HTERT RPE-1 (cell line): ENCODE measurements around the gene LGALS9.
"Not testable (repeated sequence)": the region's sequence is repeated elsewhere in the genome, so short reads cannot be mapped to it uniquely, and the experiment has no call there.

ENCODE experiments used
- in situ Hi-C: fragments of 300-500 bp; cut with MboI; formaldehyde crosslinking; loops from 4 replicates; pipeline ENCODE4 v1.14.3; 2020; ENCODE audit warnings: low sequenced_read_pairs

Gene LGALS9

GRCh38 chr17:27670791-27671590, 40.0 kb downstream of the LGALS9 start:
- in situ Hi-C loops: no loop called here

DNA sequence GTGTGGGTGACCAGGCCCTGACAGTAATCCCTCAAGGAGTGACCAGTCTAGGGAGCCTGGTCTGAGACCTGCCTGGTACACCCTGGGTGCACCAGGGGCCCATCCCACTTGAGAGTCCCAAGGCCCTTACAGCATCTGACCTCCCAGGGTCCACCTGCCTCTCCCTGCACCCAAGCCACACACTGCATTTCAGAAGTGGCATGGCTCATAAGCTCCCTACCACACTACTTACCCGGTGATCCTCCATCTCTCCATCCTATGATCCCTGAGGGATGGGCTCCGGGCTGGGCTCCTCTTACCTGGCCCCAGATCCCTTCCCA, 40.6 kb downstream of the LGALS9 start:
- in situ Hi-C loops: no loop called here

GRCh38 chr17:27671977-27672480, 41.0 kb downstream of the LGALS9 start:
- in situ Hi-C loops: not testable (repeated sequence)

- in situ Hi-C loops: no loop called here
Measured at GRCh38 chr17:27674335-27674734, 43.3 kb downstream of the LGALS9 start.

DNA sequence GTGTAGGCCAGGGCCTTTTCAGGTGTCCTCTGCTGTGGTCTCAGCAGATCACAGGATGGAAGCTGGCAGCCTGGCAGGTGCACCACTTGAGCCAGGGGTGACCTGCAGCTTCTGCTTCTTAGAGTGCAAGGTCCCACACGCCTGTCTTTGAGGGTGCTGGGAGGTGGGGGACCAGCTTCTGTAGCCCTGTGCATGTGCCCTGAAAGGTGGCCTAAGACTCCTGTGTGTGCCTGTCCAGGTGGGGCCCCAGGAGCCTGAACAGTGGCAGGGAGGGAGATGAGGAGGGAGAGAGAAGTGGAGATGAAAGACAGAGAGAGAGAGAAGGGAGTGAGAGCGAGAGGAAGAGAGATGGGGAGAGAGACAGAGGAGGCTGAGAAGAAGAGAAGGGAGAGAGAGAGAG, 46.2 kb downstream of the LGALS9 start:
- in situ Hi-C loops: no loop called here

DNA sequence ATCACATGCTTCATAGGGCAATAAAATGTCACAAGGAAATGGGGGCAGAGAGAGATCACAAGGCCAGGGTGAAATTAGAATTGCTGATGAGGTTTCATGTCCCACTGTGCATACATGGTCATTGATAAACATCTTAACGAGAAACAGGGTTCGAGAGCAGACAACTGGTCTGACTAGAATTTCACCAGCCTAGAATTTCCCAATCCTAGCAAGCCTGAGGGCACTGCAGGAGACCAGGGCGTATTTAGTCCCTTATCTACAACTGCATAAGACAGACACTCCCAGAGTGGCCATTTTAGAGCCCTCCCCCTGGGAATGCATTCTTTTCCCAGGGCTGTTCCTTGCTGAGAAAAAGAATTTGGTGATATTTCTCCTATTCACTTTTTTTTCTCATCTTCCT, 55.3 kb downstream of the LGALS9 start:
- in situ Hi-C loops: not testable (repeated sequence)

DNA sequence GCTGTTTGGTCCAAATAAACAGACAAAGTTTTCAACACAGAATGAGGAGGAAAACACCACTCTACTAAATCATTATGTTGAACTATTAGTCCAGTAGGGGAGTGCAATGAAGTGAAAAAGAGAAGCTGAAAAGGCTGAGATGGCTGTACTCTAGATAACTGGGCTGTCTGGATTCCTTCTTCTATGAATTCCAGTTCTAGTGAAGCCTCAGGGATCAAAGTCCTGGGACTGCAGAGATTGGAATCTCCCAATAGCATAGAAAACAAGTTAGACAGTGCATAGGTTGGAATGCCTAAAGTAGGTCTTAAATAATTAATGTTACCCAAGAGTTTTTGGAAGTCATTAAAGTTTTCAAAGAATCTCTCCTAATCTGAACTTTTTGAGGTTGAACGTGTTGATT, 59.9 kb downstream of the LGALS9 start:
- in situ Hi-C loops: no loop called here

DNA sequence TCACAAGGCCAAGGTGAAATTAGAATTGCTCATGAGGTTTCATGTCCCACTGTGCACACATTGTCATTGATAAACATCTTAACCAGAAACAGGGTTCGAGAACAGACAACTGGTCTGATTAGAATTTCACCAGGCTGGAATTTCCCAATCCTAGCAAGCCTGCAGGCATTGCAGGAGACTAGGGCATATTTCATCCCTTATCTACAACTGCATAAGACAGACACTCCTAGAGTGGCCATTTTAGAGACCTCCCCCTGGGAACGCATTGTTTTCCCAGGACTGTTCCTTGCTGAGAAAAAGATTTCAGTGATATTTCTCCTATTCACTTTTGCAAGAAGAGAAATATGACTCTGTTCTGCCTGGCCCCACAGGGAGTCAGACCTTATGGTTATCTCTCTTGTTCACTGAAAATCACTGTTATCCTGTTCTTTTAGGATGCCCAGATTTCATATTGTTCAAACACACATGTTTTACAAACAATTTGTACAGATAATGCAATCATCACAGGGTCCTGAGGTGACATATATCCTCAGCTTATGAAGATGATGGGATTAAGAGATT, 64.3 kb downstream of the LGALS9 start:
- in situ Hi-C loops: not testable (repeated sequence)
